ENCODE results near the gene CTDNEP1. TPM values are rescaled to one million over a fixed set of nuclear protein-coding genes. Genes with fewer than 3 reads are reported as not detected.

The CTDNEP1 gene
- total and polyA plus RNA-seq, 4 donors, result 92.9 to 113 (median 108) TPM

DNA sequence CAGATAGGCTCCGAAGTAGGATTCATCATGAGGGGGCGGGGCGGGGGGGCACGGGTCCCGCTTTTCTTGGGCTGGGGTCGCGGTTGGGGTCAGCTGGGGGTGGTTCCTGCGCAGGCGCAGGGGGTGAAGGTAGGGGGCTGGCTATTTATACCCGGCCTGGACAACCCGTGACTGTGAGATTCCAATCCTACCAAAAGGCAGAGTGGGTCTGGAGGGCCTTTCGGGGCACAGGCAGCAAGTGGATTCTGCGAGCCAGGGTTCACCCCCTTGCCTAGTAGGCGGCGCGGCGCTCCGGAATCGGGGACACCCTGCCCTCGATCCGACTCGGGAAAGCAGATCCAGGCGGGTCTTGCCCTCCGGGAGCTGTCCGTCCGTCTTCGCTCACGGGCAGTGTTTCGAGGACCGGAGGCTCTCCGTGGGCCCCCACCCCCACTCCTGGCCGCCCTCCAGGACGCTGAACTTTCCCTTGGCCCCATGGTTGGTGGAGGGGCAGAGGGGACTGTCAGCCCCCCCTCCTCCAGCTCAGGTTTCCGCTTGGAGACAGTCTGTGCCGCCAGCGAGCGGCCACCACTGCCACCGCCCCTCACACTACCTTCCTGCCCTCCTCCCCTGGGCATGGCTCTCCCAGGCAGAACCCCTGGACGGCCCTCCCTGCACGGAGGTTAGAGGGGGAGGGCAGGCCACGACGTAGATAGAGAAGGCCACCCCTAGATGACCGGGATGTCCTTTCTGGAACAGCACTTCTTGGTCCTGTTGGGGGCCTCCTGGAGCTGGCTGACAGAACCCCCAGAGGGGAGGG is 30.6 kb upstream of the CTDNEP1 start:
- ATAC-seq (ENCODE audit: low FRiP score) (peak; percentile 31), DNase-seq (peak in 1 of 2 donors; percentile 60)
- Histone ChIP-seq H3K4me3 (ENCODE audit: low read length in 2 of 2) (peak overlapping the region in 1 of 2 donors; percentile 7), H3K36me3 (ENCODE audit: control insufficient read depth in 1 of 2, insufficient read depth in 2 of 2, low read length in 1 of 2) (no peaks in the 10 kb centered on the region), H3K4me1 (ENCODE audit: control insufficient read depth in 1 of 2, insufficient read depth in 2 of 2, low read length in 2 of 2) (no peaks in the 10 kb centered on the region), H3K9me3 (ENCODE audit: control insufficient read depth, low read length) (no peaks in the 10 kb centered on the region), H3K27ac (ENCODE audit: low read depth in 1 of 2, low read length in 2 of 2) (no peak overlapping the region), H3K27me3 (ENCODE audit: control insufficient read depth in 1 of 2, insufficient read depth in 2 of 2, low read length in 1 of 2) (no peaks in the 10 kb centered on the region)
- intact Hi-C loops (cut with DNase I), result loop anchor here in 1 of 2 donors (5.0 kb wide), 1 partner anchor 65 kb away; no protein-coding TSS in a partner anchor
- 8% methylated on average over 41 to 43 of the region's 43 CpGs for WGBS, 2 donors

DNA sequence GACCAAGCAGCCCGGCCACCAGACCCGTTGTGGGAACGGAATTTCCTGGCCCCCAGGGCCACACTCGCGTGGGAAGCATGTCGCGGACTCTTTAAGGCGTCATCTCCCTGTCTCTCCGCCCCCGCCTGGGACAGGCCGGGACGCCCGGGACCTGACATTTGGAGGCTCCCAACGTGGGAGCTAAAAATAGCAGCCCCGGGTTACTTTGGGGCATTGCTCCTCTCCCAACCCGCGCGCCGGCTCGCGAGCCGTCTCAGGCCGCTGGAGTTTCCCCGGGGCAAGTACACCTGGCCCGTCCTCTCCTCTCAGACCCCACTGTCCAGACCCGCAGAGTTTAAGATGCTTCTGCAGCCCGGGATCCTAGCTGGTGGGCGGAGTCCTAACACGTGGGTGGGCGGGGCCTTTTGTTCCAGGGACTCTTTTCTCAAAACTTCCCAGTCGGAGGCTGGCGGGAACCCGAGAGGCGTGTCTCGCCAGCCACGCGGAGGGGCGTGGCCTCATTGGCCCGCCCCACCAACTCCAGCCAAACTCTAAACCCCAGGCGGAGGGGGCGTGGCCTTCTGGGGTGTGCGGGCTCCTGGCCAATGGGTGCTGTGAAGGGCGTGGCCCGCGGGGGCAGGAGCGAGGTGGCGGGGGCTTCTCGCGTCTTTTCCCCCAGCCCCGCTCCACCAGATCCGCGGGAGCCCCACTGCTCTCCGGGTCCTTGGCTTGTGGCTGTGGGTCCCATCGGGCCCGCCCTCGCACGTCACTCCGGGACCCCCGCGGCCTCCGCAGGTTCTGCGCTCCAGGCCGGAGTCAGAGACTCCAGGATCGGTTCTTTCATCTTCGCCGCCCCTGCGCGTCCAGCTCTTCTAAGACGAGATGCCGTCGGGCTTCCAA is 29.8 kb upstream of the CTDNEP1 start, which contains the start of gene SLC2A4:
TSS of gene SLC2A4 (plus strand) at position 645 of the 879 bp plus-strand sequence. CDS start at position 862, 217 bp downstream.
- ATAC-seq (ENCODE audit: low FRiP score) (peak; percentile 93), DNase-seq (peak; percentile 95 to 97)
- Histone ChIP-seq H3K4me1 (ENCODE audit: control insufficient read depth in 1 of 2, insufficient read depth in 2 of 2, low read length in 2 of 2) (no peaks in the 10 kb centered on the region), H3K9me3 (ENCODE audit: control insufficient read depth, low read length) (no peaks in the 10 kb centered on the region), H3K27me3 (ENCODE audit: control insufficient read depth in 1 of 2, insufficient read depth in 2 of 2, low read length in 1 of 2) (no peaks in the 10 kb centered on the region), H3K27ac (ENCODE audit: low read depth in 1 of 2, low read length in 2 of 2) (peak within 1 kb of the TSS in 1 of 2 donors; percentile 55), H3K4me3 (ENCODE audit: low read length in 2 of 2) (peak within 1 kb of the TSS in 1 of 2 donors; percentile 7), H3K36me3 (ENCODE audit: control insufficient read depth in 1 of 2, insufficient read depth in 2 of 2, low read length in 1 of 2) (no peaks in the 10 kb centered on the region)
- WGBS, 2 donors, result 1% methylated on average over 69 to 71 of the region's 71 CpGs
- intact Hi-C loops (cut with DNase I), result loop anchor here in 1 of 2 donors (5.0 kb wide), 1 partner anchor 66 kb away; no protein-coding TSS in a partner anchor

DNA sequence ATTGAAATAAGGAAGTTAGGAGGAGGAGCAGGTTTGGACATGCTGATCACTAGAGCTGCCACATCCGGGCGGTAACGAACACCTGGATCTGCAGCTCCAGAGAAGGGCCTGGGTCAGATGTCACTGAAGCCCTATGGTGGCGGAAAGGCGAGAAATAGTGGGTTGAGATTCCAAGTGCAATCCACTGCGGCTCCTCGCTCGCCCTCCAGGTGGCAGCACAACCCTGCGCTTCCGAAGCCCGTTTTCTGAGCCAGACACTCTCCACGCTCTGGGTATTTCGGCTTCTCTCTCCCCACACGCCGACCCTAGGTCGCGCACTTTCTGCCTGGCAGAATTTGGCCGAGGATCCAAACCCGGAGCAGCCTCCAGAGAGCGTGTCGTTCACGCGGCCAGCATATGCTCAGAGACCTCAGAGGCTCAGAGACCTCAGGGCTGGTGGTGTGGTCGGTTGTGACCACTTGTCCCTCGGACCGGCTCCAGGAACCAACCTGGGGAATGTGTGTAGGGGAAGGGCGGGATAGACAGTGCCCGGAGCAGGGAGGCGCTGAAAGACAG is 29.1 kb upstream of the CTDNEP1 start:
- Histone ChIP-seq H3K4me1 (ENCODE audit: control insufficient read depth in 1 of 2, insufficient read depth in 2 of 2, low read length in 2 of 2) (no peaks in the 10 kb centered on the region), H3K27ac (ENCODE audit: low read depth in 1 of 2, low read length in 2 of 2) (peak overlapping the region in 1 of 2 donors; percentile 55), H3K27me3 (ENCODE audit: control insufficient read depth in 1 of 2, insufficient read depth in 2 of 2, low read length in 1 of 2) (no peaks in the 10 kb centered on the region), H3K36me3 (ENCODE audit: control insufficient read depth in 1 of 2, insufficient read depth in 2 of 2, low read length in 1 of 2) (no peaks in the 10 kb centered on the region), H3K4me3 (ENCODE audit: low read length in 2 of 2) (peak overlapping the region in 1 of 2 donors; percentile 3), H3K9me3 (ENCODE audit: control insufficient read depth, low read length) (no peaks in the 10 kb centered on the region)
- DNase-seq (peak; percentile 86 to 95), ATAC-seq (ENCODE audit: low FRiP score) (peak; percentile 94)
- intact Hi-C loops (cut with DNase I), result loop anchor here (1.0 to 5.0 kb wide), 2 partner anchors 16 to 67 kb away; no protein-coding TSS in a partner anchor
- WGBS, 2 donors, result 0 to 1% methylated on average over 29 of the region's 29 CpGs

DNA sequence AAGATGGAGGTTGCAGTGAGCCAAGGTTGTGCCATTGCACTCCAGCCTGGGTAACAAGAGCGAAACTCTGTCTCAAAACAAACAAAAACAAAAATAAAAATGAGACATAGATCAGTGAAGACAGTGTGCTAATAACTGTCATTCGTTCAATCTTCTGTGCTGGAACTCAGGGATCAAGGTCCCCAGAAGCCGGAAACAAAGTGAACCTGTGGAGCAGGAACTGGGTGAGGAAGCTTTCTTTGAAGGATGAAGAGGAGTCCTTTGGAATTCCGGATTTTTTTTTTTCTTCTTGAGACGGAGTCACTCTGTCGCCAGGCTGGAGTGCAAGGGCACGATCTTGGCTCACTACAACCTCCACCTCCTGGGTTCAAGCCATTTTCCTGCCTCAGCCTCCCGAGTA is 27.9 kb upstream of the CTDNEP1 start:
- WGBS, 2 donors, result 89 to 90% methylated on average over 8 of the region's 8 CpGs

DNA sequence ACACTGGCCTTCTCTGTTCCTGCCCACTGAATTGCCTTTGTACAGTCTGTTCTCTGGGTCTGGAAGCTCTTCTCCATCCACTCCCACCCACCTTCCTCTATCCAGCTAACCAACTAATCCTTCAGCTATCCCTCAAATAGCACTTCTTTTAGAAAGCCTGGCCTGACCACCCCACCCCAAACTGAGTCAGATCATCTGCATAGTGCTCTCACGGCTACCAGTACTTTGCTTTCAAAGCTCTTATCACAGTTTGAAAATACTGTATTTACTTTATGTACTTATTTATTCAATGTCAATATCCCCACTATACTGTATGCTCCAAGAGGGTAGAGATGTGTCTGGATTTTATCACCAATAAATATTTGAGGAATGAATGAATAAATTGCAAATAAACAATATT is 15.2 kb upstream of the CTDNEP1 start:
- Histone ChIP-seq H3K27ac (ENCODE audit: low read depth in 1 of 2, low read length in 2 of 2) (no peak overlapping the region), H3K36me3 (ENCODE audit: control insufficient read depth in 1 of 2, insufficient read depth in 2 of 2, low read length in 1 of 2) (no peaks in the 10 kb centered on the region), H3K27me3 (ENCODE audit: control insufficient read depth in 1 of 2, insufficient read depth in 2 of 2, low read length in 1 of 2) (peaks cover 0 to 3% of the 10 kb centered on the region in 2 donors), H3K4me1 (ENCODE audit: control insufficient read depth in 1 of 2, insufficient read depth in 2 of 2, low read length in 2 of 2) (no peaks in the 10 kb centered on the region), H3K9me3 (ENCODE audit: control insufficient read depth, low read length) (no peaks in the 10 kb centered on the region), H3K4me3 (ENCODE audit: low read length in 2 of 2) (no peak overlapping the region)
- WGBS, 2 donors, result 31 to 65% methylated on average over 1 of the region's 1 CpG
- ATAC-seq (ENCODE audit: low FRiP score) (no peak), DNase-seq (no peak)
- intact Hi-C loops (cut with DNase I), result no loop called here

More for the DNA sequence above, 27.9 kb upstream of the CTDNEP1 start:
- H3K36me3 ChIP-seq (ENCODE audit: control insufficient read depth in 1 of 2, insufficient read depth in 2 of 2, low read length in 1 of 2), result no peaks in the 10 kb centered on the region
- H3K27me3 ChIP-seq (ENCODE audit: control insufficient read depth in 1 of 2, insufficient read depth in 2 of 2, low read length in 1 of 2), result no peaks in the 10 kb centered on the region
- H3K4me3 ChIP-seq (ENCODE audit: low read length in 2 of 2), result no peak overlapping the region
- intact Hi-C loops (cut with DNase I), result no loop called here
- no peaks in the 10 kb centered on the region for H3K4me1 ChIP-seq (ENCODE audit: control insufficient read depth in 1 of 2, insufficient read depth in 2 of 2, low read length in 2 of 2)
- no peaks in the 10 kb centered on the region for H3K9me3 ChIP-seq (ENCODE audit: control insufficient read depth, low read length)
- no peak overlapping the region for H3K27ac ChIP-seq (ENCODE audit: low read depth in 1 of 2, low read length in 2 of 2)
- DNase-seq, result no peak
- no peak for ATAC-seq (ENCODE audit: low FRiP score)

DNA sequence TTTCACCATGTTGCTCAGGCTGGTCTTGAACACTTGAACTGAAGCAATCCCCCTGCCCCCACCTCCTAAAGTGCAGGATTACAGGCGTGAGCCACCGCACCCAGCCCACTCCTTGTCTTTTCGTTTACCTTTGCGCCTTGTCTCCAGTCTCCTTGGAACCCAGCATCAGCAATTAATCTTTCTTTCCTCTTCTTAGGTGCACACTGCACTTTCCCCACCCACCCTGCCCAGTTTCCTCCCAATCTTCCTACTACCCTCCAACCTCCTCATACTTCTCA is 12.2 kb upstream of the CTDNEP1 start:
- no peak for ATAC-seq (ENCODE audit: low FRiP score)
- Histone ChIP-seq H3K4me1 (ENCODE audit: control insufficient read depth in 1 of 2, insufficient read depth in 2 of 2, low read length in 2 of 2) (no peaks in the 10 kb centered on the region), H3K4me3 (ENCODE audit: low read length in 2 of 2) (no peak overlapping the region), H3K27me3 (ENCODE audit: control insufficient read depth in 1 of 2, insufficient read depth in 2 of 2, low read length in 1 of 2) (peaks cover 0 to 3% of the 10 kb centered on the region in 2 donors), H3K36me3 (ENCODE audit: control insufficient read depth in 1 of 2, insufficient read depth in 2 of 2, low read length in 1 of 2) (peaks cover 0 to 1% of the 10 kb centered on the region in 2 donors), H3K27ac (ENCODE audit: low read depth in 1 of 2, low read length in 2 of 2) (no peak overlapping the region), H3K9me3 (ENCODE audit: control insufficient read depth, low read length) (no peaks in the 10 kb centered on the region)
- DNase-seq, result no peak
- WGBS, 2 donors, result 54 to 55% methylated on average over 4 of the region's 4 CpGs
- intact Hi-C loops (cut with DNase I), result no loop called here

DNA sequence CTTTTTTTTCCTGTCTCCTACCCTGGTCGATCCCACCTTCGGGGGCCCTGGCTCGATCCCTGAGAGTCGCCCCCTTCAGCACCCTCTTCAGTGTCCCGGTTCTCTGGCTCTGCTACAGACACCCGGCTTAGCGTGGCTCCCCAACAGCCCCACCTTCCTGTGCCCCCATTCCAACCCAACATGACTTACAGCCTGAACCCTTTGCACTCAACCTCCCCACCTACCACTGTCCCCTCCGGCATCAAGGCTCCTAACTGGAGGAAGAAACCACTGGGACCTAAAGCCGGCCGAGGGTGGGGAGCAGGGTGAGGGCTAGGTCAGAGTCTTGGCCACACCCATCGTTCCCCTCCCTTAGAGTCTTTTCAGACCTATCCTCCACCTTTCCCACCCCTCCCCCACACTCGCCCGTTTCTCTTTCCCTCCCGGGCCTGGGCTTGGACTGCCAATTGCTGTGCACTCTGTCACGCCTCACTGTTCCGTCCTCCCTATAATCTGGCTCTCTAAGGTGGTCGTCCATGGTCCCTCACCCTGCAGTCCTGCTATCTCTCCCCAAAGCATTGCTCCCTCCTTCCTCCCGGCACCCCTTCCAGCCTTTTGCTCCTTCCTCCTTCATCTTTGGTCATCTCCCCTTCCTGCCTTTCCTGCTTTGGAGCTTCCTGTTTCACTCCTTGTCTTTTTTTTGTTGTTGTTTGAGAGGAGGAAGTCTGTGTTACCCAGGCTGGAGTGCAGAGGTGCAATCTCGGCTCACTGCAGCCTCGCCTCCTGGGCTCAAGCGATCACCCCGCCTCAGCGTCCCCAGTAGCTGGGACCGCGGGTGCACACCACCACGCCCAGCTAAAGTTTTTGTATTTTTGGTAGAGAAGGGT is 11.6 kb upstream of the CTDNEP1 start:
- H3K4me1 ChIP-seq (ENCODE audit: control insufficient read depth in 1 of 2, insufficient read depth in 2 of 2, low read length in 2 of 2), result no peaks in the 10 kb centered on the region
- H3K27ac ChIP-seq (ENCODE audit: low read depth in 1 of 2, low read length in 2 of 2), result no peak overlapping the region
- intact Hi-C loops (cut with DNase I), result no loop called here
- peaks cover 0 to 1% of the 10 kb centered on the region in 2 donors for H3K36me3 ChIP-seq (ENCODE audit: control insufficient read depth in 1 of 2, insufficient read depth in 2 of 2, low read length in 1 of 2)
- ATAC-seq (ENCODE audit: low FRiP score) (peak; percentile 4), DNase-seq (no peak)
- peaks cover 0 to 3% of the 10 kb centered on the region in 2 donors for H3K27me3 ChIP-seq (ENCODE audit: control insufficient read depth in 1 of 2, insufficient read depth in 2 of 2, low read length in 1 of 2)
- H3K9me3 ChIP-seq (ENCODE audit: control insufficient read depth, low read length), result no peaks in the 10 kb centered on the region
- H3K4me3 ChIP-seq (ENCODE audit: low read length in 2 of 2), result no peak overlapping the region
- 7 to 10% methylated on average over 26 of the region's 26 CpGs for WGBS, 2 donors
